Ishikawa (cell line): Measurements from ENCODE around the gene AFMID.

ENCODE experiments used
- CREB1 ChIP-seq: IDR thresholded peaks from 2 replicates; pipeline ENCODE4 v1.6.1; 2012; ENCODE audit warnings: low read depth
- EP300 ChIP-seq: IDR thresholded peaks from 2 replicates; pipeline ENCODE4 v1.6.1; 2012; ENCODE audit warnings: borderline replicate concordance
- REST ChIP-seq: IDR thresholded peaks from 2 replicates; pipeline ENCODE4 v1.6.1; 2012; ENCODE audit warnings: low read depth, mild to moderate bottlenecking
- USF1 ChIP-seq: IDR thresholded peaks from 2 replicates; pipeline ENCODE4 v1.6.1; 2012

- TF ChIP-seq USF1 = no peak
- TF ChIP-seq REST = no peak
- no peak for TF ChIP-seq CREB1
- TF ChIP-seq EP300 = no peak
These were observed 55.0 kb downstream of the AFMID start for GRCh38 chr17:78242024-78242742.
